Endodermal cell (in vitro differentiated cells): Measurements from ENCODE around the gene TRIM2. TPM values are rescaled to one million over a fixed set of nuclear protein-coding genes. Genes with fewer than 3 reads are reported as not detected.
"Not testable (repeated sequence)": the region's sequence is repeated elsewhere in the genome, so short reads cannot be mapped to it uniquely, and the experiment has no call there.

Source experiments
- DNase-seq: peaks from one replicate; pipeline ENCODE4 v3.0.0-alpha.2; 2017
- H3K27ac ChIP-seq: 2 replicates; pipeline ENCODE4 v1.5.1; 2013; ENCODE audit warnings: mild to moderate bottlenecking, low read depth, low read length, moderate library complexity
- H3K27me3 ChIP-seq: 2 replicates; pipeline ENCODE4 v1.6.1; 2013; ENCODE audit warnings: mild to moderate bottlenecking, low read length, moderate library complexity; ENCODE audit not compliant: insufficient read depth, control insufficient read depth, poor library complexity, severe bottlenecking
- H3K36me3 ChIP-seq: 2 replicates; pipeline ENCODE4 v1.7.0; 2013; ENCODE audit warnings: mild to moderate bottlenecking, low read length, moderate library complexity; ENCODE audit not compliant: control insufficient read depth, insufficient read depth
- H3K4me1 ChIP-seq: one replicate; pipeline ENCODE4 v1.7.0; 2013; ENCODE audit warnings: low read length; ENCODE audit not compliant: control insufficient read depth, insufficient read depth
- H3K4me3 ChIP-seq: 2 replicates; pipeline ENCODE4 v1.5.1; 2013; ENCODE audit warnings: mild to moderate bottlenecking, low read length, moderate library complexity
- H3K9ac ChIP-seq: 2 replicates; pipeline ENCODE4 v1.6.1; 2013; ENCODE audit warnings: mild to moderate bottlenecking, low read length, moderate library complexity; ENCODE audit not compliant: poor library complexity, severe bottlenecking; ENCODE audit errors: extremely low read depth
- H3K9me3 ChIP-seq: 2 replicates; pipeline ENCODE4 v1.6.1; 2013; ENCODE audit warnings: mild to moderate bottlenecking, low read length, moderate library complexity; ENCODE audit not compliant: control insufficient read depth
- H3K27ac Mint-ChIP-seq: 2 replicates; pipeline ENCODE4 v1.8.0; 2020; ENCODE audit warnings: mixed read lengths
- H3K27me3 Mint-ChIP-seq: 2 replicates; pipeline ENCODE4 v1.8.0; 2021; ENCODE audit warnings: mild to moderate bottlenecking, mixed read lengths; ENCODE audit not compliant: insufficient read depth
- H3K36me3 Mint-ChIP-seq: 2 replicates; pipeline ENCODE4 v1.8.0; 2020; ENCODE audit warnings: low read depth, mixed read lengths
- H3K4me1 Mint-ChIP-seq: 2 replicates; pipeline ENCODE4 v1.8.0; 2020; ENCODE audit warnings: mixed read lengths
- H3K4me3 Mint-ChIP-seq: 2 replicates; pipeline ENCODE4 v1.8.0; 2020; ENCODE audit warnings: mild to moderate bottlenecking, moderate library complexity, mixed read lengths
- H3K9me3 Mint-ChIP-seq: 2 replicates; pipeline ENCODE4 v1.8.0; 2020; ENCODE audit warnings: mild to moderate bottlenecking, mixed read lengths
- CTCF ChIP-seq: fragments of 200-600 bp; sonication (generic); conservative IDR thresholded peaks from 2 replicates; pipeline ENCODE4 v1.5.0; 2021; ENCODE audit warnings: antibody characterized with exemption, mild to moderate bottlenecking
- WGBS, 2 experiments: methylation state at CpG; one replicate each; pipeline versions ENCODE4 v1.1.5 to v1.1.7; 2013; ENCODE audit warnings: missing lambda C conversion rate in 2 of 2, mixed read lengths in 1 of 2; ENCODE audit not compliant: insufficient coverage in 1 of 2, insufficient read length in 1 of 2; 5-methylcytosine and 5-hydroxymethylcytosine counted together
- total RNA-seq, 2 donors: library from RNA; stranded (reverse); fragmentation: NEBNext Ultra II Directional in 1 of 2; extraction: Animal tissue kit (Norgen Biotek cat#: 25700) in 1 of 2; gene quantifications; 2 replicates in 1 of 2; 3 replicates in 1 of 2; pipeline ENCODE4 v1.2.1, GENCODE V29; 2021

TRIM2 gene
- total RNA-seq, 2 donors from 2014 or later: 31.8 to 56.1 TPM

- H3K27me3 ChIP-seq: no peaks in the 10 kb centered on the region
- peaks cover 30% of the 10 kb centered on the region for H3K4me1 Mint-ChIP-seq
- peaks cover 20% of the 10 kb centered on the region for H3K4me1 ChIP-seq
- peaks cover 18% of the 10 kb centered on the region for H3K27me3 Mint-ChIP-seq
- peaks cover 8% of the 10 kb centered on the region for H3K9me3 Mint-ChIP-seq
- DNase-seq: no peak
- H3K9ac ChIP-seq: no peak overlapping the region
- H3K4me3 ChIP-seq: no peak overlapping the region
- H3K36me3 Mint-ChIP-seq: no peaks in the 10 kb centered on the region
- no peaks in the 10 kb centered on the region for H3K36me3 ChIP-seq
- no peak for TF ChIP-seq CTCF
- peaks cover 9% of the 10 kb centered on the region for H3K9me3 ChIP-seq
- 94% methylated on average over 4 of the region's 4 CpGs; no CpG with 5 or more reads in 1 of the 2 experiments for WGBS, 2 experiments
- H3K27ac ChIP-seq: no peak overlapping the region
- no peak overlapping the region for H3K4me3 Mint-ChIP-seq
- H3K27ac Mint-ChIP-seq: no peak overlapping the region
Measured at GRCh38 chr4:153160821-153161220, 43.4 kb upstream of the TRIM2 start.

- Mint-ChIP-seq H3K36me3 (no peaks in the 10 kb centered on the region), H3K27ac (no peak overlapping the region), H3K4me3 (no peak overlapping the region), H3K27me3 (peaks cover 13% of the 10 kb centered on the region), H3K4me1 (peaks cover 24% of the 10 kb centered on the region), H3K9me3 (peaks cover 8% of the 10 kb centered on the region)
- no peak overlapping the region for H3K27ac ChIP-seq
- H3K27me3 ChIP-seq: no peaks in the 10 kb centered on the region
- DNase-seq: no peak
- TF ChIP-seq CTCF: no peak
- H3K4me1 ChIP-seq: peaks cover 15% of the 10 kb centered on the region
- H3K9me3 ChIP-seq: peaks cover 9% of the 10 kb centered on the region
- H3K36me3 ChIP-seq: no peaks in the 10 kb centered on the region
- WGBS, 2 experiments: 79 to 81% methylated on average over 6 to 7 of the region's 7 CpGs
- H3K9ac ChIP-seq: no peak overlapping the region
- no peak overlapping the region for H3K4me3 ChIP-seq
Measured at GRCh38 chr4:153161226-153161963, 42.8 kb upstream of the TRIM2 start.

GRCh38 chr4:153165236-153165635, 39.0 kb upstream of the TRIM2 start:
- H3K4me3 ChIP-seq, H3K27ac Mint-ChIP-seq, H3K36me3 ChIP-seq, H3K4me1 Mint-ChIP-seq, H3K4me3 Mint-ChIP-seq, H3K9me3 ChIP-seq, DNase-seq, H3K4me1 ChIP-seq, H3K27me3 ChIP-seq, H3K9me3 Mint-ChIP-seq, H3K27ac ChIP-seq, H3K9ac ChIP-seq, H3K36me3 Mint-ChIP-seq: not testable (repeated sequence)
- peaks cover 14% of the 10 kb centered on the region for H3K27me3 Mint-ChIP-seq
- WGBS, 2 experiments: 96 to 100% methylated on average over 5 of the region's 5 CpGs
